ENCODE measurements around the gene PRCP.

DNA sequence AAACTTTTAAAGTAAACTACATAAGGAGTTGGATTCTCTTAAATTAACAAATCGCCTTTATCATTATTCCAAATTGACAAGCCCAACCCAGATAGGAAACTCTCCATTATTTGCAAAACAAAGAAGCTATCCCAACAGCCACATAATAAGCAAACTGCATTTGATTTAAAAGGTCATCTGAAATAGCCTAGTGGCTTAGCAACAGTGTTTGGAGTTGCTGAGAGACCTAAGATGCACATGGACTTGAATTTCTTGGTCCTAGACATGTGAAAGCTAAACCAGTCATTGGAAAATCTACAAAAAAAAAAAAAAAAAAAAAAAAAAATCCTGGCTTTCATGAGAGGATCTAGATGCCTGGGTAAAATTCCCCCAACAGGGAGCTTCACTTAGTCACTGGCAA lies 69.5 kb downstream of the PRCP start:
- TF ChIP-seq SMAD3 (CRISPR knock-in tag; IDR thresholded peaks at IDR 0.05; ENCODE audit: borderline replicate concordance) (no peak), ETV6 (CRISPR knock-in tag; IDR thresholded peaks at IDR 0.05) (no peak), ESRRA (CRISPR knock-in tag; IDR thresholded peaks at IDR 0.05; ENCODE audit: borderline replicate concordance) (no peak), TP53 (CRISPR knock-in tag; IDR thresholded peaks at IDR 0.05) (no peak), FOXK1 (CRISPR knock-in tag; IDR thresholded peaks at IDR 0.05) (no peak), NR1H2 (CRISPR knock-in tag; IDR thresholded peaks at IDR 0.05) (no peak)
- TF ChIP-seq, protein P1, sequence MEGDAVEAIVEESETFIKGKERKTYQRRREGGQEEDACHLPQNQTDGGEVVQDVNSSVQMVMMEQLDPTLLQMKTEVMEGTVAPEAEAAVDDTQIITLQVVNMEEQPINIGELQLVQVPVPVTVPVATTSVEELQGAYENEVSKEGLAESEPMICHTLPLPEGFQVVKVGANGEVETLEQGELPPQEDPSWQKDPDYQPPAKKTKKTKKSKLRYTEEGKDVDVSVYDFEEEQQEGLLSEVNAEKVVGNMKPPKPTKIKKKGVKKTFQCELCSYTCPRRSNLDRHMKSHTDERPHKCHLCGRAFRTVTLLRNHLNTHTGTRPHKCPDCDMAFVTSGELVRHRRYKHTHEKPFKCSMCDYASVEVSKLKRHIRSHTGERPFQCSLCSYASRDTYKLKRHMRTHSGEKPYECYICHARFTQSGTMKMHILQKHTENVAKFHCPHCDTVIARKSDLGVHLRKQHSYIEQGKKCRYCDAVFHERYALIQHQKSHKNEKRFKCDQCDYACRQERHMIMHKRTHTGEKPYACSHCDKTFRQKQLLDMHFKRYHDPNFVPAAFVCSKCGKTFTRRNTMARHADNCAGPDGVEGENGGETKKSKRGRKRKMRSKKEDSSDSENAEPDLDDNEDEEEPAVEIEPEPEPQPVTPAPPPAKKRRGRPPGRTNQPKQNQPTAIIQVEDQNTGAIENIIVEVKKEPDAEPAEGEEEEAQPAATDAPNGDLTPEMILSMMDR (IDR thresholded peaks at IDR 0.05): no peak
- TF ChIP-seq, protein P2, sequence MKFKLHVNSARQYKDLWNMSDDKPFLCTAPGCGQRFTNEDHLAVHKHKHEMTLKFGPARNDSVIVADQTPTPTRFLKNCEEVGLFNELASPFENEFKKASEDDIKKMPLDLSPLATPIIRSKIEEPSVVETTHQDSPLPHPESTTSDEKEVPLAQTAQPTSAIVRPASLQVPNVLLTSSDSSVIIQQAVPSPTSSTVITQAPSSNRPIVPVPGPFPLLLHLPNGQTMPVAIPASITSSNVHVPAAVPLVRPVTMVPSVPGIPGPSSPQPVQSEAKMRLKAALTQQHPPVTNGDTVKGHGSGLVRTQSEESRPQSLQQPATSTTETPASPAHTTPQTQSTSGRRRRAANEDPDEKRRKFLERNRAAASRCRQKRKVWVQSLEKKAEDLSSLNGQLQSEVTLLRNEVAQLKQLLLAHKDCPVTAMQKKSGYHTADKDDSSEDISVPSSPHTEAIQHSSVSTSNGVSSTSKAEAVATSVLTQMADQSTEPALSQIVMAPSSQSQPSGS (CRISPR knock-in tag; IDR thresholded peaks at IDR 0.05; ENCODE audit: borderline replicate concordance, low read depth): no peak
